HL-60 (cell line): ENCODE data around the gene ATOX1.

Experiments
- GABPA ChIP-seq: IDR thresholded peaks from 2 replicates; pipeline ENCODE4 v1.6.1; 2012; ENCODE audit warnings: low read depth
- POLR2AphosphoS5 ChIP-seq: IDR thresholded peaks from 2 replicates; pipeline ENCODE4 v1.6.1; 2012; ENCODE audit warnings: low read depth
- TF ChIP-seq, protein P1 (sequence below): IDR thresholded peaks from one replicate; pipeline ENCODE4 v1.5.1; 2011; ENCODE audit warnings: low read length, control low read depth, inconsistent platforms; ENCODE audit not compliant: insufficient read depth
- TF ChIP-seq, protein P2 (sequence below): IDR thresholded peaks from 2 replicates; pipeline ENCODE4 v1.6.1; 2012; ENCODE audit warnings: low read depth; ENCODE audit not compliant: insufficient replicate concordance

DNA sequence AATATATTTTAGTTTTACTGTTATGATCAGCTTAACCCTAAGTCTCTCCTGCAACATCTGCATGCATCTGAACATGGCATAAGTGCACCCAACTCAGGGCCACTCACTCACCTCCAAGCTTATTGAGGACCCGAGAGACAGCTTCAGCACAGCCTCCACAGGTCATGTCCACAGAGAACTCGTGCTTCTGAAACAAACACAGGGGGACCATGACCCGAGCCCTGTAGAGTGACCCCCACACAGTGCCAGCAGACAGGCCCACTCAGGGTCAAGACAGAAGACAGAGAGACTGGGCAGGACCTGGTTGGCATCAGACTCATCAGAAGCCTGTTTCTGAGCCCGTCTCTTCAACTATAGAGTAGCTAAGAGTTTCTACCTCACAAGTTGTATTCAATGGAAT, 6.8 kb downstream of the ATOX1 start:
- TF ChIP-seq, protein P1, sequence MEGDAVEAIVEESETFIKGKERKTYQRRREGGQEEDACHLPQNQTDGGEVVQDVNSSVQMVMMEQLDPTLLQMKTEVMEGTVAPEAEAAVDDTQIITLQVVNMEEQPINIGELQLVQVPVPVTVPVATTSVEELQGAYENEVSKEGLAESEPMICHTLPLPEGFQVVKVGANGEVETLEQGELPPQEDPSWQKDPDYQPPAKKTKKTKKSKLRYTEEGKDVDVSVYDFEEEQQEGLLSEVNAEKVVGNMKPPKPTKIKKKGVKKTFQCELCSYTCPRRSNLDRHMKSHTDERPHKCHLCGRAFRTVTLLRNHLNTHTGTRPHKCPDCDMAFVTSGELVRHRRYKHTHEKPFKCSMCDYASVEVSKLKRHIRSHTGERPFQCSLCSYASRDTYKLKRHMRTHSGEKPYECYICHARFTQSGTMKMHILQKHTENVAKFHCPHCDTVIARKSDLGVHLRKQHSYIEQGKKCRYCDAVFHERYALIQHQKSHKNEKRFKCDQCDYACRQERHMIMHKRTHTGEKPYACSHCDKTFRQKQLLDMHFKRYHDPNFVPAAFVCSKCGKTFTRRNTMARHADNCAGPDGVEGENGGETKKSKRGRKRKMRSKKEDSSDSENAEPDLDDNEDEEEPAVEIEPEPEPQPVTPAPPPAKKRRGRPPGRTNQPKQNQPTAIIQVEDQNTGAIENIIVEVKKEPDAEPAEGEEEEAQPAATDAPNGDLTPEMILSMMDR: no peak
- TF ChIP-seq GABPA: no peak
- no peak for TF ChIP-seq POLR2AphosphoS5
- TF ChIP-seq, protein P2, sequence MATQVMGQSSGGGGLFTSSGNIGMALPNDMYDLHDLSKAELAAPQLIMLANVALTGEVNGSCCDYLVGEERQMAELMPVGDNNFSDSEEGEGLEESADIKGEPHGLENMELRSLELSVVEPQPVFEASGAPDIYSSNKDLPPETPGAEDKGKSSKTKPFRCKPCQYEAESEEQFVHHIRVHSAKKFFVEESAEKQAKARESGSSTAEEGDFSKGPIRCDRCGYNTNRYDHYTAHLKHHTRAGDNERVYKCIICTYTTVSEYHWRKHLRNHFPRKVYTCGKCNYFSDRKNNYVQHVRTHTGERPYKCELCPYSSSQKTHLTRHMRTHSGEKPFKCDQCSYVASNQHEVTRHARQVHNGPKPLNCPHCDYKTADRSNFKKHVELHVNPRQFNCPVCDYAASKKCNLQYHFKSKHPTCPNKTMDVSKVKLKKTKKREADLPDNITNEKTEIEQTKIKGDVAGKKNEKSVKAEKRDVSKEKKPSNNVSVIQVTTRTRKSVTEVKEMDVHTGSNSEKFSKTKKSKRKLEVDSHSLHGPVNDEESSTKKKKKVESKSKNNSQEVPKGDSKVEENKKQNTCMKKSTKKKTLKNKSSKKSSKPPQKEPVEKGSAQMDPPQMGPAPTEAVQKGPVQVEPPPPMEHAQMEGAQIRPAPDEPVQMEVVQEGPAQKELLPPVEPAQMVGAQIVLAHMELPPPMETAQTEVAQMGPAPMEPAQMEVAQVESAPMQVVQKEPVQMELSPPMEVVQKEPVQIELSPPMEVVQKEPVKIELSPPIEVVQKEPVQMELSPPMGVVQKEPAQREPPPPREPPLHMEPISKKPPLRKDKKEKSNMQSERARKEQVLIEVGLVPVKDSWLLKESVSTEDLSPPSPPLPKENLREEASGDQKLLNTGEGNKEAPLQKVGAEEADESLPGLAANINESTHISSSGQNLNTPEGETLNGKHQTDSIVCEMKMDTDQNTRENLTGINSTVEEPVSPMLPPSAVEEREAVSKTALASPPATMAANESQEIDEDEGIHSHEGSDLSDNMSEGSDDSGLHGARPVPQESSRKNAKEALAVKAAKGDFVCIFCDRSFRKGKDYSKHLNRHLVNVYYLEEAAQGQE: no peak
